HepG2 (cell line): ENCODE measurements around the gene RBCK1. TPM values are rescaled to one million over a fixed set of nuclear protein-coding genes. Genes with fewer than 3 reads are reported as not detected.
A peak's percentile ranks its signal among the peaks of the same experiment; 100 is the strongest.

Experiments used
- CHD4 ChIP-seq: fragments of 200-600 bp; sonication (generic); IDR thresholded peaks from 2 replicates; pipeline ENCODE4 v1.7.0; 2017; ENCODE audit warnings: mild to moderate bottlenecking, low read length, borderline replicate concordance
- CREM ChIP-seq, 2 experiments: sonication (generic) in 1 of 2; formaldehyde crosslinking in 1 of 2; IDR thresholded peaks; 2 replicates each; pipeline versions ENCODE4 v1.4.0 to v1.6.1; 2016 to 2020; ENCODE audit warnings: antibody characterized with exemption in 1 of 2, mild to moderate bottlenecking in 1 of 2, missing genetic modification reagents in 1 of 2
- DBP ChIP-seq: sonication (generic); formaldehyde crosslinking; IDR thresholded peaks from 2 replicates; pipeline ENCODE4 v1.4.0; 2020; ENCODE audit warnings: missing genetic modification reagents; ENCODE audit errors: not compliant biosample characterization
- GABPB1 ChIP-seq: IDR thresholded peaks from 2 replicates; pipeline ENCODE4 v1.6.1; 2016; ENCODE audit warnings: mild to moderate bottlenecking, missing genetic modification reagents, moderate library complexity, missing compliant biosample characterization
- HOXA3 ChIP-seq: sonication (generic); formaldehyde crosslinking; IDR thresholded peaks from 2 replicates; pipeline ENCODE4 v1.5.0; 2020; ENCODE audit warnings: missing genetic modification reagents
- KLF15 ChIP-seq: sonication (generic); formaldehyde crosslinking; IDR thresholded peaks from 2 replicates; pipeline ENCODE4 v1.8.1; 2023; ENCODE audit warnings: borderline replicate concordance, mild to moderate bottlenecking, inconsistent platforms, missing genetic modification reagents, mixed read lengths
- MATR3 ChIP-seq: sonication (generic); formaldehyde crosslinking; IDR thresholded peaks from 2 replicates; pipeline ENCODE4 v1.4.0; 2020; ENCODE audit warnings: missing genetic modification reagents
- MIER2 ChIP-seq: IDR thresholded peaks from 2 replicates; pipeline ENCODE4 v1.6.1; 2016; ENCODE audit warnings: missing biosample characterization, missing genetic modification reagents
- ONECUT2 ChIP-seq: sonication (generic); formaldehyde crosslinking; IDR thresholded peaks from 2 replicates; pipeline ENCODE4 v1.4.0; 2020; ENCODE audit warnings: missing genetic modification reagents
- TFDP1 ChIP-seq: IDR thresholded peaks from 2 replicates; pipeline ENCODE4 v1.6.1; 2016; ENCODE audit warnings: missing compliant biosample characterization, missing genetic modification reagents, borderline replicate concordance
- THAP7 ChIP-seq: sonication (generic); formaldehyde crosslinking; IDR thresholded peaks from 2 replicates; pipeline ENCODE4 v1.8.1; 2023; ENCODE audit warnings: mild to moderate bottlenecking, missing genetic modification reagents
- XBP1 ChIP-seq: sonication (generic); formaldehyde crosslinking; IDR thresholded peaks from 2 replicates; pipeline ENCODE4 v1.5.0; 2020; ENCODE audit warnings: missing genetic modification reagents
- ZBTB14 ChIP-seq: sonication (generic); formaldehyde crosslinking; IDR thresholded peaks from 2 replicates; pipeline ENCODE4 v1.4.0; 2020; ENCODE audit warnings: missing genetic modification reagents
- ZBTB37 ChIP-seq: sonication (generic); formaldehyde crosslinking; IDR thresholded peaks from 2 replicates; pipeline ENCODE4 v1.4.0; 2020; ENCODE audit warnings: mild to moderate bottlenecking, missing genetic modification reagents
- ZBTB39 ChIP-seq: sonication (generic); formaldehyde crosslinking; IDR thresholded peaks from 2 replicates; pipeline ENCODE4 v1.5.0; 2020; ENCODE audit warnings: missing genetic modification reagents
- ZNF264 ChIP-seq: sonication (generic); formaldehyde crosslinking; IDR thresholded peaks from 2 replicates; pipeline ENCODE4 v1.4.0; 2020; ENCODE audit warnings: missing genetic modification reagents
- ZNF362 ChIP-seq: sonication (generic); formaldehyde crosslinking; IDR thresholded peaks from 2 replicates; pipeline ENCODE4 v1.4.0; 2020; ENCODE audit warnings: missing genetic modification reagents, mild to moderate bottlenecking, borderline replicate concordance
- ZNF724P ChIP-seq: sonication (generic); formaldehyde crosslinking; IDR thresholded peaks from 2 replicates; pipeline ENCODE4 v1.8.0; 2022; ENCODE audit warnings: missing genetic modification reagents, borderline replicate concordance
- ZNF772 ChIP-seq: sonication (generic); formaldehyde crosslinking; IDR thresholded peaks from 2 replicates; pipeline ENCODE4 v1.5.0; 2020; ENCODE audit warnings: mild to moderate bottlenecking, missing genetic modification reagents
- polyA plus RNA-seq, 8 experiments: library from polyadenylated mRNA; depleted of rRNA in 3 of 8; stranded (reverse) in 7 of 8; unstranded in 1 of 8; fragments of >200 nt; fragmentation: Illumina TruSeq in 4 of 8; extraction: Trizol in 4 of 8; gene quantifications; 2 replicates each; pipeline versions ENCODE4 v1.2.1 to v1.2.3, GENCODE V29; 2011 to 2016; ENCODE audit warnings: low read depth in 4 of 8, missing spikeins in 1 of 8, mixed read lengths in 1 of 8; ENCODE audit not compliant: insufficient read depth in 1 of 8
- total RNA-seq, 5 experiments: library from RNA; depleted of rRNA; stranded (reverse); fragments of >200 nt; fragmentation: Illumina TruSeq; extraction: Trizol; gene quantifications; 2 replicates each; pipeline ENCODE4 v1.2.3, GENCODE V29; 2016; ENCODE audit warnings: low read depth in 1 of 5

The RBCK1 gene
- total and polyA plus RNA-seq, 2 of the 13 experiments (the other 11 are each of a cell fraction or from before 2014, with no cell fraction given), result 149 to 215 TPM

- TF ChIP-seq MATR3, result no peak
- no peak for TF ChIP-seq THAP7
- TF ChIP-seq MIER2 (CRISPR knock-in tag), result no peak
- no peak for TF ChIP-seq DBP (CRISPR knock-in tag)
- no peak for TF ChIP-seq CHD4
- TF ChIP-seq ZNF264 (CRISPR knock-in tag), result no peak
- TF ChIP-seq TFDP1 (CRISPR knock-in tag), result peak; percentile 23; the same call in 1 of the 2 replicates
- TF ChIP-seq ZNF772, result no peak; the same call in 1 of the 2 replicates
- no peak for TF ChIP-seq ZBTB37 (CRISPR knock-in tag)
- TF ChIP-seq ONECUT2 (CRISPR knock-in tag), result no peak
- TF ChIP-seq KLF15 (CRISPR knock-in tag), result no peak
- TF ChIP-seq HOXA3 (CRISPR knock-in tag), result 0 out of 2 replicates have a peak, but pooled peaks have one; percentile 41
- no peak for TF ChIP-seq ZBTB14 (CRISPR knock-in tag)
- TF ChIP-seq ZBTB39, result no peak
- TF ChIP-seq GABPB1 (CRISPR knock-in tag), result peak; percentile 47
- no peak for TF ChIP-seq ZNF724P
- no peak for TF ChIP-seq CREM (IDR thresholded peaks at IDR 0.05)
- TF ChIP-seq CREM (CRISPR knock-in tag; IDR thresholded peaks at IDR 0.05), result no peak
- no peak for TF ChIP-seq XBP1 (CRISPR knock-in tag)
- no peak for TF ChIP-seq ZNF362
Measured at GRCh38 chr20:373171-373890, 34.8 kb upstream of the RBCK1 start (continued).
